H7 (cell line): ENCODE results near the gene PFKFB3. TPM values are rescaled to one million over a fixed set of nuclear protein-coding genes. Genes with fewer than 3 reads are reported as not detected.
A peak's percentile ranks its signal among the peaks of the same experiment; 100 is the strongest.

Source experiments
- DNase-seq: peaks from one replicate; pipeline ENCODE4 v3.0.0; 2012
- H3K27me3 ChIP-seq: 2 replicates; pipeline ENCODE4 v1.6.0; 2011; ENCODE audit warnings: mild to moderate bottlenecking, low read length; ENCODE audit not compliant: control insufficient read depth, insufficient read depth
- H3K36me3 ChIP-seq: replicated peaks from 2 replicates; pipeline ENCODE4 v1.5.1; 2011; ENCODE audit warnings: low read length; ENCODE audit not compliant: control insufficient read depth, insufficient read depth
- H3K4me3 ChIP-seq: 2 replicates; pipeline ENCODE4 v1.5.1; 2011; ENCODE audit warnings: low read depth, mild to moderate bottlenecking, control low read depth, low read length, moderate library complexity; ENCODE audit not compliant: insufficient read depth
- total RNA-seq: library from RNA; depleted of rRNA; stranded (reverse); fragments of >200 nt; shearing (Covaris generic); gene quantifications from 2 replicates; pipeline ENCODE4 v1.2.3, GENCODE V29; 2014

Gene PFKFB3
- total RNA-seq, 1 experiment from 2014 or later = 14.6 TPM

GRCh38 chr10:6171881-6172695 lies 30.6 kb upstream of the PFKFB3 start:
- no peaks in the 10 kb centered on the region for H3K27me3 ChIP-seq
- peaks cover 1% of the 10 kb centered on the region for H3K36me3 ChIP-seq
- peak; percentile 17 for DNase-seq
- no peak overlapping the region for H3K4me3 ChIP-seq

GRCh38 chr10:6173203-6173602 lies 29.5 kb upstream of the PFKFB3 start:
- DNase-seq = peak; percentile 76
- Histone ChIP-seq H3K27me3 (no peaks in the 10 kb centered on the region), H3K36me3 (peaks cover under 1% of the 10 kb centered on the region), H3K4me3 (no peak overlapping the region)

GRCh38 chr10:6174201-6174874 lies 28.4 kb upstream of the PFKFB3 start:
- H3K4me3 ChIP-seq = no peak overlapping the region
- no peaks in the 10 kb centered on the region; the same call in none of the 2 replicates for H3K36me3 ChIP-seq
- no peaks in the 10 kb centered on the region for H3K27me3 ChIP-seq
- DNase-seq = no peak

GRCh38 chr10:6175329-6176055 lies 27.2 kb upstream of the PFKFB3 start:
- no peaks in the 10 kb centered on the region for H3K27me3 ChIP-seq
- H3K36me3 ChIP-seq = no peaks in the 10 kb centered on the region; the same call in none of the 2 replicates
- H3K4me3 ChIP-seq = no peak overlapping the region
- no peak for DNase-seq

- no peak overlapping the region for H3K4me3 ChIP-seq
- H3K27me3 ChIP-seq = no peaks in the 10 kb centered on the region
- no peaks in the 10 kb centered on the region; the same call in none of the 2 replicates for H3K36me3 ChIP-seq
- DNase-seq = no peak
Observed at GRCh38 chr10:6176691-6177231, 26.0 kb upstream of the PFKFB3 start.

- Histone ChIP-seq H3K27me3 (no peaks in the 10 kb centered on the region), H3K4me3 (no peak overlapping the region), H3K36me3 (no peaks in the 10 kb centered on the region; the same call in none of the 2 replicates)
- no peak for DNase-seq
Observed at GRCh38 chr10:6177880-6178281, 24.9 kb upstream of the PFKFB3 start.

GRCh38 chr10:6178581-6178980 lies 24.2 kb upstream of the PFKFB3 start:
- H3K27me3 ChIP-seq = no peaks in the 10 kb centered on the region
- DNase-seq = no peak
- H3K36me3 ChIP-seq = no peaks in the 10 kb centered on the region; the same call in 1 of the 2 replicates
- no peak overlapping the region for H3K4me3 ChIP-seq

GRCh38 chr10:6179078-6179477 lies 23.7 kb upstream of the PFKFB3 start:
- DNase-seq = no peak
- H3K36me3 ChIP-seq = no peaks in the 10 kb centered on the region; the same call in 1 of the 2 replicates
- H3K27me3 ChIP-seq = no peaks in the 10 kb centered on the region
- H3K4me3 ChIP-seq = no peak overlapping the region

GRCh38 chr10:6180480-6181110 lies 22.1 kb upstream of the PFKFB3 start:
- Histone ChIP-seq H3K36me3 (no peaks in the 10 kb centered on the region), H3K27me3 (no peaks in the 10 kb centered on the region), H3K4me3 (no peak overlapping the region)
- DNase-seq = no peak

GRCh38 chr10:6181249-6181648 lies 21.5 kb upstream of the PFKFB3 start:
- Histone ChIP-seq H3K27me3 (no peaks in the 10 kb centered on the region), H3K4me3 (no peak overlapping the region), H3K36me3 (no peaks in the 10 kb centered on the region)
- DNase-seq = no peak

GRCh38 chr10:6182454-6183098 lies 20.2 kb upstream of the PFKFB3 start:
- Histone ChIP-seq H3K36me3 (no peaks in the 10 kb centered on the region), H3K4me3 (no peak overlapping the region), H3K27me3 (no peaks in the 10 kb centered on the region)
- DNase-seq = no peak

- no peaks in the 10 kb centered on the region for H3K27me3 ChIP-seq
- DNase-seq = peak; percentile 32
- no peaks in the 10 kb centered on the region for H3K36me3 ChIP-seq
- no peak overlapping the region for H3K4me3 ChIP-seq
Observed at GRCh38 chr10:6185039-6185716, 17.6 kb upstream of the PFKFB3 start.

- Histone ChIP-seq H3K4me3 (no peak overlapping the region), H3K27me3 (no peaks in the 10 kb centered on the region), H3K36me3 (no peaks in the 10 kb centered on the region)
- DNase-seq = peak; percentile 6
Observed at GRCh38 chr10:6186894-6187256, 15.9 kb upstream of the PFKFB3 start.
